Measurements from ENCODE around the gene CELA1.

GRCh38 chr12:51326698-51327439 is 19.6 kb downstream of the CELA1 start:
- no peak for TF ChIP-seq CTCF (IDR thresholded peaks at IDR 0.05)
- TF ChIP-seq EP300 (IDR thresholded peaks at IDR 0.05; ENCODE audit: low read depth): no peak
- TF ChIP-seq POLR2A (IDR thresholded peaks at IDR 0.05): no peak

All from transverse colon (tissue), 3 donors.